ENCODE measurements around the gene CUX1.

The CUX1 gene

GRCh38 chr7:102210787-102211186, 393.4 kb downstream of the CUX1 start:
- H3K4me3 ChIP-seq (ENCODE audit: low read depth, low read length) = no peak overlapping the region
- TF ChIP-seq CTCF (IDR thresholded peaks at IDR 0.05; ENCODE audit: control insufficient read depth, extremely low read depth, insufficient read depth) = no peak
- no peak for DNase-seq (ENCODE audit: low read depth)

DNA sequence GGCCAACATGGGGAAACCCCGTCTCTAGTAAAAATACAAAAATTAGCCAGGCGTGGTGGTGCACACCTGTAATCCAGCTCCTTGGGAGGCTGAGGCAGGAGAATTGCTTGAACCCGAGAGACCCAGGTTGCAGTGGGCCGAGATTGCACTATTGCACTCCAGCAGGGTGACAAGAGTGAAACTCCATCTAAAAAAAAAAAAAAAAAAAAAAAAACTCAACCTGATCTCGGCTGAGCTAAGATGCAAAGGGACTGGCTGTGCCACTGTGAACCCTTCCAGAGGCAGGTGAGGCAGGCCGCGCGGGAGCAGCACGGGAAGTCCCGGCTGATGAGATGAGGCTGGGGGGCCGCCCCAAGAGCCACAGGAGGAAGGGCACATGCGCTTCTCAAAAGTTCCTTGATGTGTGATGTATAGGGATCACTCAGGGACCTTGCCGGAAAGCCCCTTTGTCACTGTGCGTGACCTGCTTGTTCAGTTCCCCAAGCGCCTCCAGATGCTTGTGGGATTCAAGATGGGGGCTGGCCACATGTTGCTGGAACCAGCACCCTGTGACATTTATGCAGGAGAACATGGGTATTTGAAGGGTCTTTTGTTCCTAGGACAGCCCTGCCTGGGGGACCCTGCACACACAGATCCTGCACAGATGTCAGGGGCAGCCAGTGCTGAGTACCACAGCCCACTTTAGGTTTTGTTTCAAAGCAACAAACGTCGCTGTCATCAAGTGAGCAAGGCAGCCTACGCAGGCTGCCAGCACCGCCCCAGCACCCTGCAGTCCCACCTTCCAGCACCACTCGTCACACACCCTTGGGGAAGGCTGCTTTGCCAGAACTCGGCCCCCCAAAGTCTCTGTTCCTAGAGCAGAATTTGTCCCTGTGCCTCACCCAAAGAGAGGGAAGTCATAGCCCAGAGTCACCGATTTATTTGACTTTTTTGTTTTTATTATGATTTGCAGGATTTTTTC, 394.4 kb downstream of the CUX1 start:
- no peak for DNase-seq (ENCODE audit: low read depth)
- H3K4me3 ChIP-seq (ENCODE audit: low read depth, low read length) = no peak overlapping the region
- TF ChIP-seq CTCF (IDR thresholded peaks at IDR 0.05; ENCODE audit: control insufficient read depth, extremely low read depth, insufficient read depth) = no peak

- no peak overlapping the region for H3K4me3 ChIP-seq (ENCODE audit: low read depth, low read length)
- no peak for DNase-seq (ENCODE audit: low read depth)
- TF ChIP-seq CTCF (IDR thresholded peaks at IDR 0.05; ENCODE audit: control insufficient read depth, extremely low read depth, insufficient read depth) = no peak
Measured at GRCh38 chr7:102214477-102215072, 397.1 kb downstream of the CUX1 start.

DNA sequence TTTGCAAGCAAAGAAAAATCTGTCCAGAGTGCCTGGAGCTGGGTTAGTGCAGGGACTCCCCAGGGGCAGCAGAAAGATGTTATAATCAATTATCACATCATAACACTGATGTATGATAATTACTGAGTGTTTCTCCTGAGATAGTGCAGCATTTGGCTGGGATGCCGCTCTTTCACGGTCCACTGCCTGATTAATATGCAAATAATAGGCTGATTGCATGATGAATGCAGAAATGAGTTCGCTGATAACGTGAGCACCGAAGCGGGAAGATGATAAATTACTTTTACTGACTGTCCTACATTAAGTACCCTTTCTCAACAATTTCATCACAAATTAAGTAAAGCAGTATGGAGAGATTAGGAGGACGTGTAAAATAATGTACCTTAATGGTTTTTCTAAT, 397.8 kb downstream of the CUX1 start:
- no peak for DNase-seq (ENCODE audit: low read depth)
- TF ChIP-seq CTCF (IDR thresholded peaks at IDR 0.05; ENCODE audit: control insufficient read depth, extremely low read depth, insufficient read depth) = no peak
- H3K4me3 ChIP-seq (ENCODE audit: low read depth, low read length) = no peak overlapping the region

- no peak overlapping the region for H3K4me3 ChIP-seq (ENCODE audit: low read depth, low read length)
- TF ChIP-seq CTCF (IDR thresholded peaks at IDR 0.05; ENCODE audit: control insufficient read depth, extremely low read depth, insufficient read depth) = no peak
Measured at GRCh38 chr7:102215711-102216110, 398.3 kb downstream of the CUX1 start.

GRCh38 chr7:102216573-102217314, 399.3 kb downstream of the CUX1 start:
- TF ChIP-seq CTCF (IDR thresholded peaks at IDR 0.05; ENCODE audit: control insufficient read depth, extremely low read depth, insufficient read depth) = no peak
- DNase-seq (ENCODE audit: low read depth) = no peak
- H3K4me3 ChIP-seq (ENCODE audit: low read depth, low read length) = no peak overlapping the region

More at GRCh38 chr7:102215711-102216110, 398.3 kb downstream of the CUX1 start:
- DNase-seq (ENCODE audit: low read depth) = no peak
